D341Med (cell line): Measurements from ENCODE around the gene CERT1.
"Not testable (repeated sequence)": the region's sequence is repeated elsewhere in the genome, so short reads cannot be mapped to it uniquely, and the experiment has no call there.

ENCODE experiments used
- DNase-seq: peaks from one replicate; pipeline ENCODE4 v3.0.0; 2012; ENCODE audit warnings: low spot score

Gene CERT1

DNA sequence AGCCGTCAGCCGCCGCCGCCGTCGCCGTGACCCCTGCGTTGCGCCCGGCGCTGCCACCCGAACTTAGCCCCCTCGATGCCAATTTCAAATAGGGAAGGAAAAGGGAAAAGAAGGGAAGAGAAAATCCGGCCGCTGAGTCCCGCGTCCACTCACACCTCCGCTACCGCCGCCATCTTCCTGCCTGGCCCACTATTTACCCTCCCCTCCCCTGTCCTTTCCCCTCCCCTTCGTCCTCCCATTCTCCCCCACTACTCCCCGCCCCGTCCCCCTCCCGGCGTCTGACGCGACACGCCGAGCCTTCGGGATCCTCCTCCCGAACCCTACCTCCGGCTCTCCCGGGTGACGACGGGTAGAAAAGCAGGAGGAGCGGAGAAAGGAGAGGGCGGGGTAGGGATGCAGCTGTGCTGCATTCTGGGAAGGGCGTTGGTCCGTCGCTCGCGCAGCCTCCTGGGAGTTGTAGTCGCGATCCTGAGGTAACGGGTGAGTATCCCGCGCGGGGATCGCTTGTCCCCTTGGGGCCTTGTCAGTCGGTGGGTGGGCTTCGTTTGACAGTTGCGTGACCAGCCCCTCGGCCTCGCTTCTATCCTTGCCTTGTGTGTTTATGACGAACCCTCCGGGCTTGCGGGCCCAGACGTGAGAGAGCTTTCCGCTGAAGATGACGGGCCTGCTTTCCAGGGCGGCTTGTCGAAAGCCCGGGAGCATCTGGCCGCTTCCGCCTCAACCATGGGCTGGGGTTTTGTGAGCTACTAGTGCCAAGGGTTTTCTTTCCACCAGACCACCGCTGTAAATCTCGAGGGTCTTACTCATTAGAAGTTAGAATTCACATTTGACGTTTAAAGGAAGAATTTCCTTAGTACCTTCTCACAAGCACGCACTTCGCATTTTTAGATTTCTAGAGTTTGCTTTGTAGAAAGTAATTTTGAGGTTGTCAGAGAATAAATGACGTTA is at the start of gene CERT1, which contains the start of gene POLK:
Gene CERT1, minus strand, starts transcription at position 195 of the 948 bp plus-strand sequence. CDS start 422 bp downstream, outside the sequence.
Gene POLK, plus strand, starts transcription at position 457 of the 948 bp plus-strand sequence.
- DNase-seq = peak; percentile 92

DNA sequence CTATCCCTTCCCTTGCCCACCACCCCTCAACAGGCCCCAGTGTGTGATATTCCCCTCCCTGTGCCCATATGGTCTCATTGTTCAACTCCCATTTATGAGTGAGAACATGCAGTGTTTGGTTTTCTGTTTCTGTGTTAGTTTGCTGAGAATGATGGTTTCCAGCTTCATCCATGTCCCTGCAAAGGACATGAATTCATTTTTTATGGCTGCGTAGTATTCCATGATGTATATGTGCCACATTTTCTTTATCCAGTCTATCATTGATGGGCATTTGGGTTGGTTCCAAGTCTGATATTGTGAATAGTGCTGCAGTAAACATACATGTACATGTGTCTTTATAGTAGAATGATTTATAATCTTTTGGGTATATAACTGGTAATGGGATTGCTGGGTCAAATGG is 49.2 kb upstream of the CERT1 start:
- not testable (repeated sequence) for DNase-seq

DNA sequence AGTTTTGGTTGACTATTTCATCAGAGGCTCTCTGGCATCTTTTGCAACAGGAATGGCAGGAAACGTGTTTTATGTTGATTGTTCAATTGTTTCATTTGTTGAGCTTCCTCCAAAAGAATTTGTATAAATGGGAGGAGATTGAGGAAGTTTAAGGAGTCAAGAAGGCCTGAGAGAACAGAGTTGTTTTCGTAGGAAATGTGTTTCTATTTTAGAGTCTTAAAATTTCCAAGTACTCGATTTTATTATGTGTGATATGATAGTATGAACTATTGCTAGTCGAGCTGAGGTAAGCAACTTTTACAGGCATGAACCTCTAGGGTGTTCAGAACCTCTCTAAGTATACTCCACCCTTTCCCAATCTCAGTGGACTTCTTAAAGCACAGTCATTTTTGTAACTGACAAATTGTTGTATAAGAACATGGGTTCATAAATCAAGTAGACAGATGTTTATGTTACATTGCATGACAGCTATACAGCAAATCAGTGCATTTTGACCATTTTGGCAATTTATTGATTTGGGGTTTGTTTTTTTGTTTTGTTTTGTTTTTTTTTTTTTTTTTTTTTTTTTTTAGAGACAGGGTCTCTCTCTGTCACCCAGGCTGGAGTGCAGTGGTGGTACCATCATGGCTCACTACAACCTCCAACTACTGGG is 47.7 kb upstream of the CERT1 start:
- DNase-seq = no peak

DNA sequence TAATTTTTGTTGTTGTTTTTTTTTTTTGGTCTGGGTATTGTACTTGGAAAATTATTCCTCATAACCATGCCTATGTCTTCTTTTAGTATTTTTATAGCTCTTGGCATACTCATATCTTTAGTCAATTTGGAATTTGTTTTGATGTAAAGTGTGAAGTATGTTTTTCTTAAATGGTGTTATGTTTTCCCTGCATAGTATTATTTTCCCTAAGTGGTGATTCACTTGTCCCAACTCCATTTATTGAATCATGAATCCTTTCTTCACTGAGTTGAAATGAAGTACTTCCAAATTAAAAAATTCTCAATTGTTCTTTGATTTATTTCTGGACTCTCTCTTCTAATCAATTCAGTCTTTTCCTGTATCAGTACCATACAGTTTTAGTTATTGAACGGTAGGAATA is 46.8 kb upstream of the CERT1 start:
- no peak for DNase-seq

DNA sequence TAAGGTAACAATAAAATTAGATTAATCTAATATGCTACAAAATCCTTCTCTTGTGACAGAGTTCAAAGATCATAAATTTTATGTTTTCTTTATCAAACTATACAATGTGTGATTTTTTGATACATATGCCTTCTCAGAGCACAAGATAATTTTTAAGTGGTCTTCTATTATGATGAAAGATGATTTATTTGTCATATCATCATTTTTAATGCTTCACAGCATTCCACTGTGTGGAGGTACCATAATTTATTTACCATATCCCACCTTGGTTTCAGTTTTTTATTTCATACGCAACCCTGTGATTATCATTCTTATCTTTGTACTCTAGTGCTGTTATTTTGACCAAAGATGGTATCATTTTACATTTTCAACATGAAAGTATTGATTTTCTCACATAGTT is 41.9 kb upstream of the CERT1 start:
- no peak for DNase-seq

- no peak for DNase-seq
Observed at GRCh38 chr5:75552764-75553163, 41.3 kb upstream of the CERT1 start.

DNA sequence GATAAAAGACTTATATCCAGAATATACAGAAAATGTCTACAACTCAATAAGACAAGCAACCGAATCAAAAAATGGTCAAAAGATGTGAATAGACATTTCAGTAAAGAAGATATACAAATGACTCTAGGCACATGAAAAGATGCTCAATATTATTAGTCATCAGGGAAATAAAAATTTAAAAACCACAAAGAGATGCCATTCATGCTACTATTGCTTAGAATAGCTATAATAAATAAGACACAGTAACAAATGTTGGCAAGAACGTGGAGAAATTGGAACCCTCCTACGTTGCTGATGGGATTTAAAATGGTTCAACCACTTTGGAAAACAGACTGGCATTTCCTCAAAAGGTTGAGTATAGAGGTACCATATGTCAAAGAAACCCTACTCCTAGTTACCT is 40.0 kb upstream of the CERT1 start:
- no peak for DNase-seq

DNA sequence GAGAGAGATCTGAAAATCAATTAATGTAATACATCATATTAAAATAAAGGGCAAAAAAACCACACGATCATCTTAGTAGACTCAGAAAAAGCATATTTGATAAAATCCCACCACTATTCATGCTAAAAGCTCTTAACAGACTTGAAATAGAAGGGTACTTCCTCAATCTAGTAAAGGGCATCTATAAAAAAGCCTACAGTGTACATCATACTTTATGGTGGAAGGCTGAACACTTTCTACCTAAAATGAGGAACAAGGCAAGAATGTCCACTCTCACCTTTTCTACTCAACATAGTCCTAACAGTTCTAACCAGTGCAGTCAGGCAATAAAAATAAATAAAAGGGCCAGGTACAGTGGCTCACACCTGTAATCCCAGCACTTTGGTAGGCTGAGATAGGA is 39.2 kb upstream of the CERT1 start:
- no peak for DNase-seq

- DNase-seq = no peak
Observed at GRCh38 chr5:75547812-75548211, 36.4 kb upstream of the CERT1 start.

DNA sequence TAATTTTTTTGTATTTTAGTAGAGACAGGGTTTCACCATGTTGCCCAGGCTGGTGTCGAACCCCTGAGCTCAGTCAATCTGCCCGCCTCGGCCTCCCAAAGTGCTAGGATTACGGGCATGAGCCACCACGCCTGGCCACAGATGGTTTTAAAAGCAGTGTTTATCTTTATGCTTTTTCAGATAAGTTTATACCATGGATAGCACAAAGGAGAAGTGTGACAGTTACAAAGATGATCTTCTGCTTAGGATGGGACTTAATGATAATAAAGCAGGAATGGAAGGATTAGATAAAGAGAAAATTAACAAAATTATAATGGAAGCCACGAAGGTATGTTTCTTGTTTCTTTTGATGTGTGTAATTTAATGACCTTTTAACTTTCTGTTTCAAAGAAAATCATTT is 35.4 kb upstream of the CERT1 start:
- no peak for DNase-seq

DNA sequence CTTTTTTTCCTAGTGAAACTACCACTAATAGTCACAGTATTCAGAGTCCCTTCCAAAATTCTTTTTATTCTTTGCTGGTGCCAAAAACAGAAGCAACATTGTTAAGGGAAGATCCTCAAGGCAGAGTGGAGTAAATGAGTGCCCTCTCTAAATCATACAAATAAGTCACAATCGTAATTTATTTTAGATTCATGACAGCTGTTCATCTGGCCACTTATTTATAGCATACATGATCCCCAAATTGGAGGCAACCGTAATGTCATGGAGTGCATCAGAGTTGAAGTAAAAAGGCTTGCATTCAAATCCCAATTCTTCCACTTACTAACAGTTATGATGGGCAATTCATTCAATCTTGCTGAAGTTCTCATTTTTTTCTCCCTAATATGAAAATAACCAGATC is 33.7 kb upstream of the CERT1 start:
- DNase-seq = no peak

- no peak for DNase-seq
Observed at GRCh38 chr5:75538211-75538610, 26.8 kb upstream of the CERT1 start.

DNA sequence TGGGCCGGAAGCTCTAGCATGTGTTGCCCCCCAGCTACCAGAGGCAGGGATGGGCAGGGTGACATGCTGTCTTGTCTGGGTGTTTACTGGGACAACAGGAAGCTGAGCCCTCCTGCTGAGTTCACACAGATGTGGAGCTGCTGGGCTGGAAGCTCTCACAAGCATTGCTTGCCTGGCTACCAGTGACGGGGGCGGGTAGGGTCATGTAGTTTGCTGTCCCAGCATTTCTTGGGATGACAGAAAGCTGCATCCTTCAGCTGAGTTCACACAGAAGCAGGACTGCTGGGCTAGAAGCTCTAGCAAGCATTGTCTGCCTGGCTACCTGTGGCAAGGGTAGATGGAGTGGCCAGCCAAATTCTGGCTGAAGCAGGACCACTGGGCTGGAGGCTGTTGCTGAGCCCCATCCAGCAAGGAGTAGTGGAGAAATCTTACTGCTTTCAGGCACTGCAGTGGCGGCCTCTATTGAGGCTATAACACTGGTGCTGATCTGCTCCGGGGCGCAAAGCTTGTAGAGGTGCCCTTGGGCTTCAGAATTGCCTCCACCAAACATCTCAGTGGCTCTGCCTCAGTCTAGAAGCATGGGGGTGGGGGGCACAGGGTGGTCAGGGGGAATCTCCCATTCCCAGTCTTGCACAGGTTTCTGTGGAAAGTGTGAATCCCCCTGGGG is 25.4 kb upstream of the CERT1 start:
- DNase-seq = peak; percentile 14

DNA sequence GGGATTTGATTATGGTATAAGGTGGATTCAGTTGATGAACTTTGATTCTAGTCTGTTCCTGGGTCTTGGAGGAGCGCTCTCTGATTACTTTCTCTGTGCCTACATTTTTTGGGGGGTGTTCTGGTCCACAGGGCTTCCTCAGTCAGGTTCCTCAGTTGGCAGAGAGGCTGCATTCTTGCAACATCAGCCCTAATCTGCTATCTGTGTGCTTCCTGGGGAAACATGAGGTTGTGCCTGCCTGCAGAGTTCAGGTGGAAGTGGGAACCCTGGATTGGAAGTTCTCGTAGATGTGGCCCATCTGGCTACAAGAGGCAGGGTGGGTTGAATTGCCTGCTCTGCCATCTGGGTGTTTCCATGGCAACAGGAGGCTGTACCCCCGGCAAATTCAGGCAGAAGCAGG is 24.7 kb upstream of the CERT1 start:
- no peak for DNase-seq

GRCh38 chr5:75534734-75535133 is 23.3 kb upstream of the CERT1 start:
- no peak for DNase-seq

DNA sequence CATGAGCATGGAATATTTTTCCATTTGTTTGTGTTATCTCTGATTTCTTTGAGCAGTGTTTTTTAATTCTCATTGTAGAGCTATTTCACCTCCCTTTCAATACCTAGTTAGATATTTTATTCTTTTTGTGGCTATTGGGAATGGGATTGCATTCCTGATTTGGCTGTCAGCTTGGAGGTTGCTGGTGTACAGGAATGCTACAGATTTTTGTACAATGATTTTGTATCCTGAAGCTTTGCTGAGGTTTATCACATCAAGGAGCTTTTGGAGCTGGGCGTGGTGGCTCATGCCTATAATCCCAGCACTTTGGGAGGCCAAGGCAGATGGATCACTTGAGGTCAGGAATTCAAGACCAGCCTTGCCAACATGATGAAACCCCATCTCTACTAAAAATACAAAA is 22.3 kb upstream of the CERT1 start:
- not testable (repeated sequence) for DNase-seq

DNA sequence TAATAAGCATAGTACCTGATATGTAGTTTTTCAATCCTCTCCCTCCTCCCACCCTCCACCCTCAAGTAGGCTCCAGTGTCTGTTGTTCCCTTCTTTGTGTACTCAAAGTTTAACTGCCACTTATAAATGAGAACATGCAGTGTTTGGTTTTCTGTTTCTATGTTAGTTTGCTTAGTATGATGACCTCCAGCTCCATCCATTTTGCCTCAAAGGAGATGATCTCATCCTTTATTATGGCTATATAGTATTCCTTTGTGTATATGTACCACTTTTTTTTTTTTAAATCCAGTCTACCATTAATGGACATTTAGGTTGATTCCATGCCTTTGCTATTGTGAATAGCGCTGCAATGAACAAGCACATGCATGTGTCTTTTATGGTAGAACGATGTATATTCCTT is 20.8 kb upstream of the CERT1 start:
- no peak for DNase-seq

DNA sequence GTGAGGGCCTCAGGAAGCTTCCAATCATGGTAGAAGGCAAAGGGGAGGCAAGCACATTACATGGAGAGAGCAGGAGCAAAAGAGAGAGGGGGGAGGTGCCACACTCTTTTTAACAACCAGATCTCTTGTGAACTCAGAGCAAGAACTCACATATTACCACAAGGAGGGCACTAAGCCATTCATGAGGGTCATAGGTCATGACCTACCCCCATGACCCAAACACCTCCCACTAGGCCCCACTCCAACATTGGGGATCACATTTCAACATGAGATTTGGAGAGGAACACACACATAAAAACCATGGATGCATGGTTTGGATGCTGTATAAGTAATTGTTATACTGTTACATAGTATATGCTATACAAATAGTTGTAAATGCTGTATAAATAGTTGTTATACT is 17.8 kb upstream of the CERT1 start:
- no peak for DNase-seq

GRCh38 chr5:75526070-75526469 is 14.6 kb upstream of the CERT1 start:
- DNase-seq = no peak

DNA sequence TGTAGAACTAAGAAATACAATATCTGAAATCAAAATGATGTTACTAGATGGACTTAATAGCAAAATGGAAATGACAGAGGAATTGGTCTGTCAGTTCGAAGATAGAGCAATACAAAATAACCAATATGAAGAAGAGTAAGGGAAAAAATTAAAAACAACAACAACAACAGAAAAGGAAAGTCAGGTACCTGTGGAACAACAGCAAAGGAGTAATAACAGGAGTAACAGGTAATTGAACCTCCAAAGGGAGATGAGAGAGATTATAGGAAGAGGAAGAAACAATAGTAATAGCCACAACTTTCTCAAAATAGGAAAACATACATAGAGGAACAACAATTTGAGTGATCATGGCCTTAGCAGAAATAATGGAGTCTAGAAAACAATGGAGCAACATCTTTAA is 13.9 kb upstream of the CERT1 start:
- no peak for DNase-seq

DNA sequence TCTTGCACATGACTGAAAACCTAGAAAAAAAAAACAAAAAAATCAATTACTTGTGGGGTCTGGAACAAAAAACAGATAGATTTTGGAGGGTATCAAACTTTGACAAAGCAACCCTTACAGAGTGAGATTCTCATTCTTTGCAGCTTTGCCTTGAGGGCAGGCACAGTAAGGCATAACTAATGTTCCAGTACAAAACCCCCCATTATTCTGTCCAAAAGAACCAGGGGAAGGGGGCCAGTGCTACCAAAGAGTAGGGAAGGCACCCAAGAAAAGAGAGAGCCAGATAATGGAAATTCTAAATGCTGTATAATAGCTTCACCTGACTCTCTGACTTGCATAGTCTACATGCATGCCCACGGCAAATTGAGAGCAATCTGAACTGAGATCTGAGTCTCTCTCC is 13.2 kb upstream of the CERT1 start:
- no peak for DNase-seq

DNA sequence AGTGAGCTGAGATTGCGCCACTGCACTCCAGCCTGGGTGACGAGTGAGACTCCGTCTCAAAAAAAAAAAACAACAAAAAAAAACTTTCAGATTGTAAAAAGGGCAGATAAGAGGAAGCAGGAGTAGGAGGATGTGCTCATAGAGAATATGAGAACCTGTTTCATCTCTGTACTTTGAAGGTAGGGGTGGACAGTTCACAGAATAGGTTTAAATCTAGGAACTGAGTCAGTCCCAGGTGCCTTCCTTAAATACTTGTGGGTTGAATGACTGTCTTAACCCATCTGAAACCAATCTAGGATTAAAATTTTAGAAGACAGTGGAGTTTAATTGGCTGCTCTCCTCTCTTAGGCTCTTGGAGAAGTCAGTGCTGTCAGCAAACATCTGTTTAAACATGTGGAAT is 12.6 kb upstream of the CERT1 start:
- DNase-seq = no peak

- no peak for DNase-seq
Observed at GRCh38 chr5:75523275-75523674, 11.8 kb upstream of the CERT1 start.
